HG03139 (cell line): Measurements from ENCODE around the gene HCN2.
"Not testable (repeated sequence)": the region's sequence is repeated elsewhere in the genome, so short reads cannot be mapped to it uniquely, and the experiment has no call there.

ENCODE experiments used
- ATAC-seq: cut with Tn5 transposase; IDR thresholded peaks from one replicate; pipeline ENCODE4 v1.9.1; 2021; ENCODE audit not compliant: unreplicated experiment

Gene HCN2

GRCh38 chr19:584240-585001 lies 5.3 kb upstream of the HCN2 start:
- no peak for ATAC-seq

GRCh38 chr19:585146-585545 lies 4.5 kb upstream of the HCN2 start:
- ATAC-seq: not testable (repeated sequence)

- ATAC-seq: no peak
Observed at GRCh38 chr19:585551-586110, 4.0 kb upstream of the HCN2 start.

DNA sequence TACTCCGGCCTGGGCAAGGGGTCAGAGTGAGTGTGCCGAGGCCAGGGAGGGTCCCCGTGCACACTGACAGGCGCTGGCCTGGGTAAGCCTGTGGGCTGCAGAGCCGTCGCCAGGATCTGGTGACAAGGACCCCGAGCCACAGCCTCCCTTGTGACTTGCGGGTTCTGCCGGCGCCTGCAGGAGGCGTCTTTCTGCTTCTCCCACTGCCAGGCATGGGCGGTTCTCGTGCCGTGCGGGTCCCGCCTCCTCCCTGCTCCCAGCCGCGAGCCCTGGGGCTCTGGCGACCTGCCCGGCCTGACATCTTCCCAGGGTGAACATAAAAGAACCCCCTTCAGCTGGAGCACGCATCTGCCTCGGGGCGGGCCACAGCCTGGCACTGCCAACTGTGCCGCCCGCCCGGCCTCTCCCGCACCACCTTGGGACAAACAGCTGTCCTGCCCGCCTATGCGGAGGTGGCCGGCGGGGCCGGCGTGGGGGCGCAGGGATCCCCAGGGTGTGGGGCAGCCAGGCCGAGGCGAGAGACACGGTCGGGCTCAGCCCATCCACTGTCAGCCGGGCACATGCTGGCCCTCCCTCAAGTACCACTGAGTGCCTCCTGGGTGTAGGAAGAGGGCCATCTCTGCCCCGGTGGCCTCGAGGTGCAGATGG lies 1.5 kb upstream of the HCN2 start:
- no peak for ATAC-seq

- ATAC-seq: no peak
Observed at GRCh38 chr19:588741-589692, 664 bp upstream of the HCN2 start.

GRCh38 chr19:590396-590745 lies 690 bp downstream of the HCN2 start:
- no peak for ATAC-seq

GRCh38 chr19:590750-591098 lies 1.0 kb downstream of the HCN2 start:
- no peak for ATAC-seq

DNA sequence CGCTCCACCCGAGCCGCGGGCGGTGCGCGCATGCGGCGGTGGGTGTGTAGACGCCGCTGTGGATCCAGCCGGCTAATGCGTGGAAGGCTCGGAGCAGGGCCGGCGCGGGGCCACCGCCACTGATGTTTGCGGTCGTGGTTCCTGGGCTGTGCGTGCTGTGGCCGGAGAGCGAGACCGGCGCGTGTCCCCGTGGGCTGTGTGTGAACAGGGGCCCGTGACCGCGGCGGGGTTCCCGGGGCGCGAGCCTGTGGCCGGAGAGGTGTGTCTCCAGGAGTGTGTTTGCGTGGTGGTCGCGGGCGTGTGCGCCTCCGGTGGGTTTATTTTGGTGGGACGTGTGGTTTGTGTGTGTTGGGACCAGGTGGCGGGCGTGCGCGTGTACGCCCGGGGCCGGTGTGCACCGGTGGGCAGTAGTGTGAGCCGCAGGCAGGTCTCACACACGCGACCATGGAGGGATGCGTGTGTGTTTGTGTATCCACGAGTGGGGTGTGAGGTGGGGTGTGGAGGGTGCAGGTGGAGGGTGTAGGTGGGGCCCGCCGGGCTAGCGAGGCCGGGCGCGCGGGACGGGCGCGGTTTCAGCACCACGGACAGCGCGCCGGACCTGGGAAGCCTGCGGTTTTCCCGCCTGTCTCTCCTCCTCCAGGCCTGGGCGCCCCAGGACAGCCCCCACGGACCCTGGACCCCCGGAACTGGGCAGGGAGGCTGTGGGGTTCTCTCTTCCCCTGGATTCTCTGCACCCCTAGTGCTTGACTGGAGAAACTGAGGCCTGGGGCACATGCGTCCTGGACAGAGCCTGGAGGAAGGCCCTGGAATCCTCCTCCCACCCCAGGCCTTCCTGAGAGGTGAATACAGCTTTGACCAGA lies 1.6 kb downstream of the HCN2 start:
- ATAC-seq: no peak

DNA sequence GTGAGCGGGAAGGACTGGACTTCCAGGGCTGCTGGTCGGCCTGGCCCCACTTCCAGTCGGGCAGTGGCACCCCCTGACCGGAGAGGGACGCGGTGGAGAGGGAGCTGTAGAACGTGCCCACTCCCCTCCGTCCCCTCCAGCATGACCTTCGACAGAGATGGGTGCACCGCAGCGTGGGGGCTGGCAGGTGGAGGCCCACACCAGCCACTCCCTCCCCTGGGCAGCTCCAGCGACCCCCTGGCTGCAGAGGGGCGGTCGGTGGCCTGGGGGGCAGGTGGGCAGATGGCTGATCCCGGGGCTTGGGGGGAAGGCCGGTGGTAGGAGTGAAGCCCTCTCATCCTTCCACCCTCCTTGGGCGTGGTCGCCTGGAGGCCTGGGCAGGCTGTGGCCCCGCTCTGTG lies 2.4 kb downstream of the HCN2 start:
- ATAC-seq: no peak

DNA sequence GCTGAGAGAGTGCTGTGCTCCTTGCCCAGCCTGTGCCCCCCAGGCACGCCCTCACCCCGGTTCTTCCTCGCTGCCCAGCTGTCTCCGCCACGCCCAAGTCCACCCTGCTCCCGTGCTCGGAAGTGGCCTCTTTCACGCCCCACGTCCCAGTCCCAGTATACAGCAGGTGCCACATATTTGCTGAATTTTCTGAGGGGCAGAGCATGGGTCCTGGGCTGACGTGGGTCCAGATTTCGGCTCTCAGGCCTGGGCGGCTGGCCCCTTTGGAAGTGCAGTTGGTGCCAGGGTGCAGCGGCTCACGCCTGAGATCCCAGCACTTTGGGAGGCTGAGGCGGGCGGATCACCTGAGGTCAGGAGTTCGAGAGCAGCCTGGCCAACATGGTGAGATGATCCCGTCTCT lies 3.4 kb downstream of the HCN2 start:
- no peak for ATAC-seq

GRCh38 chr19:593505-593904 lies 3.8 kb downstream of the HCN2 start:
- ATAC-seq: no peak

DNA sequence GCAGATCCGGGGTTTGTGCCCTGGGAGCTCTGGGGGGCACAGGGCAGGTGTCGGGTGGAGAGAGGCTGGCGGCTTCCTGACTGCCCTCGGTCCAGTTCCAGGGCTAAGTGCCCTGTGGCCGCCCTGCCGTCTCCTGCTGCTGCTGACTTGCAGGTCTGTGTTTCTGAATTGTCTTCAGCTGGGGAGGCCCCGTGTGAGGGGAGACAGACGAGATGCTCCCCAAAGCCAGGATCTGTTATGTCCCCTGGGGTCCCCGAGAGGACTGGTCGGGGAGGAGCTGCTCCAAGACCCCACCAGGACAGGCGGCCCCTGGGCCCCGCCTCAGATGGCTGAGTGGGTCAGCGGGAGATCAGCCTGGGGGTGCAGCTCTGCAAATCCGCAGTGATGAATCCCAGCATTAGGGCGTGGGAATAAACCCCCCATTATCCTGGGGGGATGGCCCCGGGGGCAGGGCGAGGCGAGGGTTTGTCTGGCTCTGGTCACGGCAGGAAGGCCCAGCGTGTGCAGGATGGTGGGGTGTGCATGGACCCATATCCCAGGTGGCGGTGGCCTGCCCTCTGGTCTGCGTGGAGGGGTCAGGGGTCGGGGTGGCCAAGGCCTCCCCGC lies 4.7 kb downstream of the HCN2 start:
- ATAC-seq: no peak

GRCh38 chr19:595326-596262 lies 5.9 kb downstream of the HCN2 start:
- ATAC-seq: no peak

DNA sequence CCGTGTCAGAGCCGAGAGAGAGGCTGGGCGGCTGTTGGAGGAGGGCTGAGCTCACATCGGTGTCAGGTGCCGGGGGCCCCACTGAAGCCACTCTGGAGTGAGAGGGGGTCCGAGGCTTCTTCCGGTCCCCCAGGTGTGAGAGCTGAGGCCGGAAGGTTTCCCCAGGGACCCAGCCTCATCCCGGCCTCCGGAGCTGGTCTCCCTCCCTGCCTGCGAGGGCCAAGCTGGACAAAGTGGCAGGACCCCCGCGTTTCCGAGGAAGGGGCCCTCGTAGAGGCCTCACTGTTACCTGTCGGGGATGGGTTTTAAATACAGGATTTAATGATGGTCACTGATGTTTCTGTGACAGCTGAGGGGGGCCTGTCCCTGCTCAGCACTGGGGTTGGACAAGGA lies 6.6 kb downstream of the HCN2 start:
- ATAC-seq: no peak

- no peak for ATAC-seq
Observed at GRCh38 chr19:597406-598315, 8.0 kb downstream of the HCN2 start.

- ATAC-seq: no peak
Observed at GRCh38 chr19:601310-601709, 11.6 kb downstream of the HCN2 start.

GRCh38 chr19:601790-602189 lies 12.1 kb downstream of the HCN2 start:
- no peak for ATAC-seq
